EL (cell line): Measurements from ENCODE around the gene PRUNE2.

Experiments
- DNase-seq: peaks from one replicate; pipeline ENCODE4 v3.0.0-alpha.2; 2016

The PRUNE2 gene

DNA sequence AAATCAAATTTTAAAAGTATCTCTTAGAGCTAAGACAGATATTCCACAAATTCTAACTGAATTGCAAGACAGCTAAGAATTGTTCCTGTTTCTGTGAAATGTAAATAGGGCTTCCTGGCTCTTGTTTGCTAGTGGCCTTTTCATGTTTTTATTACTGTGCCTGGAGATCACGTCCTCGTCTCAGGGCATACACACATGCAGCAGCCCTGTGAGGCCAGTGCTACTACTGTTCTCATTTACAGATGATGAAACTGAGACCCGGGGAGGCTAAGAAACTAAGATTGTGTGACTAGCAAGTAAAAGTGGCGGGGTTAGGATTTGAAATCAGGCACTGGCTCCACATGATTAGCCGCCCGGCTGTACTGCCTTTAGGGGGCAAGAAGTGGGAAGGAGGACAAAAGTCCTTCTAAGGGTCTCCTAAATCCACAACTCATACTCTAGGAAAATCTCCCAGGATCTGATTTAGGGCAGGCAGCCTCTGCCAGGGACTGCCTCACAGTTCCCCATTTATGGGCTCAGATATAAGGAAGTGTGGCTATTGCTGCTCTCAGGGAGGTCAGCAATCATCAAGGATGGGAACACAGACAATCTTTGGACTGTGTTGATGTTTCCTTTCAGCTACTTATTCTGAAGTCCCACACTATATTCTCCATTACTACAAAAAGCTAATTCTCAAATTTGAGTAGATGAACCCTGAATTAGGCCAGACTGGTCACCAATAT is 7.9 kb downstream of the PRUNE2 start:
- no peak for DNase-seq

DNA sequence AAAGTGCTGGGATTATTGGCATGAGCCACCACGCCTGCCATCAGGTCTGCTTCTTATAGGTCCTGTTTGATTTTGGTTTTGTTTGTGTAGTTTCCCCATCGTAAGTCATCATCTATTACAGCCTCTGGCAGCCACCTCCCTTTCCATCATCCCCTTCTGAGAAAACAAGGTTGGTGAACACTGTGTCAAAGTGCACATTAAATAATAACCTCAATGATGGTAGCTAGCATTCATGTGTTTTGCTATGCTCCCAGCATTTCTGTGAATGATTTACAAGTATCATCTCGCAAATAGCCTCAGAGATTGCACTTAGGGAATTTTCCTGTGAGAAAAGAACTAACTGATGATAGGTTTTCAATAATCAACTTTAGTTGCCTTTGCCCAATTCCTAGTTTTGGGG is 9.9 kb downstream of the PRUNE2 start:
- no peak for DNase-seq

DNA sequence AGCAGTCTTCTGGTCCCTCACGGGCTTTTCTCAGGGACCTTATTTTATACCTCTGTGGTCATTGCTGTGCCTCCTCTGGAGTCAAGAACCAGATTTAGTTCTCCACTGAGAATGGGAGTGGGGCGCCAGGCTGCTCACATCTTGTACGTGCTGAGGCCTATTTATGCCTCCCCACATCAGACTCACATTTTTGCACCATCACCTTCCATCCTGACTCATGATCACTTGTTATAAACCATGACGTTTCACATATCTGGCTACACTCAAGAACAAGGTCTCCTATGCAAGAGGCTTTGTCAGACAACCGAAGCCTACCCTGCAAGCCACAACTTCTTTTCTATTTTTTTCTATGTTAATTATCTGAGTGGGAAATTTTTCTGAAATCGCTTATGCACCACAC is 10.7 kb downstream of the PRUNE2 start:
- DNase-seq: no peak

DNA sequence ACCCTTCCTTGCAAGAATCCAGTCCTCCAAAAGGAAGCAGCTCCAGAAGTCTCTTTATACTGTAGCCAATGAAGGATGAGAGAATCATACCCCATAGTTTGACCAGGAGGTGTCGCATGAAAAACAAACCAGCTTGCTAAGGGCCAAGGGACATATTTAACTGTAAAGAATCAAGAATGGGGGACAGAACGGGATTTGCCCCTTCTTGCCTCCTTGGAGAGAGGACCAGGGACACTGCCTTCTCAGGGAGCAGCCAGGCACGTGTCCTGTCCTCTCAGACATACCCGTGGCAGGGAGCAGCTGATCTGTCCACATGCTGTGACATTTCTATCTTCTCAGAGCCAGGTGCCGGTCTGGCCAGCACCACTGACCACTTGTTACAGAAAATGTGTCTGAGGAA is 11.7 kb downstream of the PRUNE2 start:
- no peak for DNase-seq

DNA sequence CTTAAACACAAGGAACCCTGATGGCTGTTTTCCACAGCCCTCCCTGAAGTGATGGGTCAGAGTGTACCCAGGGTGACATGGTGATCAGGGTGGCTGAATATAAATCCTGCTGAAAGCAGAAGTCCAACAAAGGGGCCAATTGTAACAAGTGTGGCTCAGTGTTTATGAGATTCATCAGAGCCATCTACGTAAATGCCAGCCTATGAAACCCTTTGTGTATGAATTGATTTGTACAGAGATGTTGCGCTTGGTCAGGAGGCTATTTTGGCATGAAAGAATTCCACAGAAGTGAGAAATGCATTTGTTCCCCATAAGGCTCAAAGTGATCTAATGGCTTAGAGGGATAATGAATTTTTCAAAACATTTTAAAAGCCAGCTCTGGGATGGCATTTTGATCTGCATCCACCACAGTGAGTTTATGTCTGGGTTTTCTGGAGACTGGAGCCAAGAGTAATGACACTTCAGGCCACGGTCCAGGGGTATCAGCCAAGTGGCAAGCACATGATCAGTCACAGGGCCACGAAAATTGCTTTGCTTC is 12.4 kb downstream of the PRUNE2 start:
- DNase-seq: no peak

DNA sequence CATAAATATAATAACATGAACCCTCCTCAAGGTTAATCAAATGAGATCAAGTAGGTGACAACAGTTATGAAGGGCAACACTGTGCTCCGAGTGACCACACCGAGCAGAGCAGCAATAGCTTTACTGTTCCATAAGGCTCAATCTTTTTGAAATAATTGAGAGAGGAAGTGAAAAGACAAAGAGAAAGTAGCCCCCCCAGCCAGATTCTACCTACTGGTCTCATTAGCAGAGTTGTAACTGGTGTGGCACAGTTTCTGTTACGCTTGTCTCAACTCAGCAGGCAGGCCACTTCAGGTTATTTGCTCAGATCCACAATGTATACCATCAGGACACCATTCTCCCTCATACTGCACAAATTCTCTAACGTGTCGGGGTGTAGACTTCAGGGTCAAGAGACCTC is 14.0 kb downstream of the PRUNE2 start:
- no peak for DNase-seq

DNA sequence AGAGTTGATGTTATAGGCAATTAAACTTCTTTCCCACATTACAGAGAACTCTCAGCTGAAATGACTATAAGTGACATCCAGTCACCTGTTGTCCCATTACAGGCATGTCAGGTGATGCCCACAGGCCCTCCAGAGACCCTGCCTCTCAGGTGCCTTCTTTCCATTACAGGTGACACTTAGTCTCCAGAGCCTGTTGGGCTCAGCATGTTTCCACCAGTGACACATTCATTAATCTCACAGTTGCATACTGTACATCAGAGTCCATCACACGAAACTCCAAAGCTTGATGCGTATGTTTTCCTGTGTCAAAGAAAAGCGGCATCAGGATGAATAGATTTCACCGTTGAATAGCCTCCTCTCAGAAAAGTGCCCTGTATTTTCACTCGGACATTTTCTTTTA is 14.6 kb downstream of the PRUNE2 start:
- no peak for DNase-seq

DNA sequence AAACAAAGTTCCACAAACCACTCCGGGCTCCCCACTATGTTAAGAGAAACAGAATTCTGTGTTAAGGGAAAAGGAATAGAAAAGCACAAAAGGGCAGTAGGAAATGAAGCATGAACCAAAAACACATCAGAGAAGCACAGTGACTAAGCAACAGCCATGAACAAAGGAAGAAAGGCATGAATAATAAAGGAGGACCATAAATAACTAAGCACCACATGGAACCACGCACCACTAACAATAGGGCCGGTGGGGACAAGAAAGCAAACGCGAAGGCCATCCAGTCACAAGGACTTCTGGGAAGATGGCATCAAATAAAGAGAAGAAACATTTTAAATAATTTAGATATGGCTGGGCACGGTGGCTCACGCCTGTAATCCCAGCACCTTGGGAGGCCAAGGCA is 18.0 kb downstream of the PRUNE2 start:
- DNase-seq: no peak

DNA sequence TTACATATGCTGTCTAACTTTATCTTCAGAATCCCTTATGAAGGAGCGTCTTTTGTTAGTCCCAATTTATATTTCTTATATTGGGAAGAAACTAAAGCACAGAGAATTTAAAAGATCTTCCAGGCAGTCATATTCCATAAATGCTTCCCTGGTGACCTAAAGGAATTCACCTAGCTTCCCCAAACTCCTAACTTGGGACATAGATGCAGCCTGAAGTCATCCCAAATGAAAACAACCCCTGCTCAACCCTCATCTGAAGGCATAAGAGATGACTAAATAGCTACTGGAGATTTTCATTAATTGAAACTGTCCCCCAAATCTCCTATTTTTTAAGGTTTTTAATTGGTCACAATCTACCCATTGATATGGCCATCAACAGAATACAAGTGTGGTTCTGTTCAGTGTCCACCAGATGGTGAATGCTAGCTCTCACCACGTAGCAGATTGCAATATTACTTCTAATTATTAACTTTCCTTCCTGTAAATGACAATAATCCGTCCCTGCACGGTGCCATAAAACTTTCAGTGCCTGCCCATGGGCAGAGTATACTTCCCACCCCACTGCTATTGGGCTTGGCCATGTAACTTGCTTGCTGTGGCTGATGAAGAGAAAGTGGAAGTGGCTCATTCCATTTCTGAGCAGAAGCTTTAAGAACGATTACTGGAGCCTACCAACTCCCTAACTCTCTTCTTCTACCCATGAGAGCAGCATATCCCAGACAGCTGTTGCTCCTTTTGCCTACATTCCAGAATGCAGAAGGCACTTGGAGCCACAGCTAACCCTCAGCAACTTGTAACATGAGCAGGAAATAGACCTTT is 18.7 kb downstream of the PRUNE2 start:
- peak; percentile 53 for DNase-seq

DNA sequence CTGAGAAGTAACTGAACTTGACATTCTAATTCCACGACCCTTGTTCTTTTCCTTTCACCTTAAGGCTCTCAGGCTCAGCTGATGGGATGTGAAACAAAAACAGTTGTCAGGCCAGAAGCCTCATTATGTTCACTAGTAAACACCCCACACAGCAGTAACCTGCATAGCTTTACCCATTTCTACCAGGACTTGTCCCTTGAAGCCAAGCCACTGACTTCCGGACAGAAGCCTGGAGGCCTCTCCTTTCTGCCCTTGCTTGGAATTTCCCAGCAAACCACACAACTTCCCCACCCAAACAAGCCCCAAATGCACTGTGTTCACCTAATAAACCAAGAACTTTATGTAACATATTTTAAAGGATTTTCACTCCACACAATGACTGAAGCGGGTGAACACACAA is 19.6 kb downstream of the PRUNE2 start:
- peak; percentile 31 for DNase-seq

DNA sequence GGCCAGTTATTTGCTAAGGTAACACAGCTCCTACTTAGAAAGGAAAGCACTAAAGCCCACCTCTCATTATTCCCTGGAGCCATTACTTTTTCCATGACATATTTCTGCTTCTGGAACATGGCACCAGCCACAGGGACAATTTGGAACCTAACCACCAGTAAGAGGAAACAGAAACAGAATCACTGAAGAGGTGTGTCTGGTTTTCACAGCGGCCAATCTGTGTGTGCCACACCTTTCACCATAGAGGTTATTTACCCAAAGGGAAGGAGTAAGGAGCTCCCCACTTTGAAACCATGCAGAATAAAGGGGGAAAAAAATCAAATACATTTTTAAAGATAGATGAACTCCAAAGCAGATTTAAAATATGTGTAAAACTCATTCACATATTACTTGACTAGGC is 21.1 kb downstream of the PRUNE2 start:
- DNase-seq: no peak

DNA sequence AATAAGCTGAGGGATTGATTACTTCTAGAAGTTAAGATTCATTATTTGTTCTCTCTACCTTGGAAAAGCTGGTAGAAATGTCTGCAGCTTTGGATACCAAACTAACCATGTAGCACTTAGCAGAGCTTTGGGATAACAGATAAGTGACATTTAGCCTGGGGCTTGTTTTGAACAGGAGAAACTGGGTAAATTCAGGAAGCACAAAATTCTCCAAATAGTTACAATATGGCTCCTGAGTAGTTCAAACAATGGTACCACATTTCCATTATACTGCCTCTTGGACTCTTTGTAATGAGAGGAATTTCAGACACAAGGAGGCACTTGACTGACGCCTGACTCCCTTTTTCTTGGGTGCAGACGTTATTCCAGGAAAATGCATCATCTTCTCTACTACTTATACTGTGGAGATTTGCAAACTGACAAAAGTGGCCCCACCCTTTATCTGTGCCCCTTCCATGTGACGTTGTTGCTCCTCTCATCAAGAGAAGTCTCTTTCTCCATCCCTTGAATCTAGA is 22.5 kb downstream of the PRUNE2 start:
- no peak for DNase-seq

DNA sequence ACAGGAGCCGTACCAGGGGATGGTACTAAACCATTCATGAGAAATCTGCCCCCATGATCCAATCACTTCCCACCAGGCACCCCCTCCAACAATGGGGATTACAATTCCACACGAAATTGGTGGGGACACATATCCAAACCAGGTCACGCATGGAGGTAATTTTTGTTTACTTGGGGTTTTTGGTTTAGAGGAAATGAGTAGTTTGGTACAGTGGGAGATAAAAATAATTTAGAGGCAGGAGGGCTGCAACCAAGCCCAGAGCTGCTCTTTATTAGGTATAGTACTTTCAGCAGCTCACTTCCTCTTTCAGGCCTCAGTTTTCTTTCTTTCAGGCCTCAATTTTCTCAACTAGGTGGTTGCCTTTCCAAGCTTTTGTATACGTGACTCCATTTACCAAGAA is 23.2 kb downstream of the PRUNE2 start:
- no peak for DNase-seq

DNA sequence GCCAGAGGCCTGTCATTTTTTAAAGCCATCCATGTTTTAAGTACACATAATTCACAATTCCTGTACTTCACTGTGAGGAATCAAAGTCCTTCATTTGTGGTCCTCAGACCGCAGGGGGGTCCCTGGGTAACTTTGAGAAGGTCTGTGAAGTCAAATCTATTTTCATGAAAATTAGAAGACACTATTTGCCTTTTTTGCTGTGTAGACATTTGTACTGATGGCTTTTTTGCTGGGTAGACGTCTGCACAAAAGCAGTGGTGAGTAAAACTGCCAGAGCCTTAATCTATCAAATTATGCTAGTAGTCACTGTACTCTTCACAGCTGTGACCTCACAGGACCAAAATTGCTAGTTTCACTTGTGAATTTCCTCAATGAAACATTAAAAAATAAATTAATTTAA is 25.7 kb downstream of the PRUNE2 start:
- DNase-seq: no peak

DNA sequence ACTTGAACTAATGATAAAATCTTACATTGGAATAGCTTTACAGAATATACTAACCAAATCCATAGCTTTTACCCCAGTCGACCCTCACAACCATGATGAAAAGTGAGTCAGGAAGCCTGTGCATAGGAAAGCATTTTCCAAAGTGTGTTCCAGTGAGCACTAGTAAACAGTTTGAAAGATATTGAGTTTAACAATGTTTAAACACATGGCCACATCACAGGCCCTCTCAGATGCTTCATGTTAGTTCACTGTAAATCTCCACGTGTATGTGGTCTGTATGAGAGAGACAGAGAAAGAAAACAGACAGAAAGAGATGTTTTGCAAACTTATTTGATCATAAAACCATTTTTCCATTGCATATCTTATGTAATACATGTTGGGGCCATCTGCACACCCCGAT is 27.0 kb downstream of the PRUNE2 start:
- no peak for DNase-seq

DNA sequence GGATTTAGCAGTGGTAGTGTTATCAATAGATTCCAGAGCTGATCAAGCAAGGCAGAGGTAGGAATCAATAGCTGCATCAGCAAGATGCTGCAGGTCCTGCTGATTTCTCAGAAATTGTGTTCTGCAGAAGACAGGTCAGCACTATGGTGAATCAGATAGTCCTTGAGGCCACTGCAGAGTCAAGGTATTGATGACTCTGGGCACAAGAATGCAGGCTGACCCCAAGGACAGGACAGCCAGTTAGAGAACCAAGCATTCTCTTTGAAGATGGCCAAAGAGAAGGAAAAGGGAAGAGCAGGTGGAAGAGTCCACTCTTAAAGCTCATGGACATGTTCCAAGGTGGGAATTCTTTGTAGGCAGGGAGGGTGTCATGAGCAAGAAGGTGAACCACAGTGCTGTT is 28.0 kb downstream of the PRUNE2 start:
- DNase-seq: peak; percentile 61

DNA sequence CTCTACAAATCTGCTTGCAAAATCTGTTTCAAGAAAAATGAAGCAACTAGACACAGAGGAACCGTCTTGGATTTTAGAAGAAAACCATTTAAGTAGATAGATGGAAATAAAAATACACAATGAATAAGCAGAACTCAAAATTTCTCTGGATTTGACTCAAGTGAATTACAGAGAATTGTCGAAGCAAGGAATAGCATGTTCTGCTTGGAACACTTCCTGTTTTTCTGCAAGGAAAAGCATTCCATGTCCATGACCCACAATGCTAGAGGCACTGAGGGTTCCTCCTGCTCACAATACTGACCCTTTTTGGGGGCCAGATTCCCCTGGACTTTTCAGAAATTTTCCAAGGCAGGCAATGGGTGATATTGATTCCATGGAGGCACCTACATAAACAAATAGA is 29.8 kb downstream of the PRUNE2 start:
- peak; percentile 50 for DNase-seq

DNA sequence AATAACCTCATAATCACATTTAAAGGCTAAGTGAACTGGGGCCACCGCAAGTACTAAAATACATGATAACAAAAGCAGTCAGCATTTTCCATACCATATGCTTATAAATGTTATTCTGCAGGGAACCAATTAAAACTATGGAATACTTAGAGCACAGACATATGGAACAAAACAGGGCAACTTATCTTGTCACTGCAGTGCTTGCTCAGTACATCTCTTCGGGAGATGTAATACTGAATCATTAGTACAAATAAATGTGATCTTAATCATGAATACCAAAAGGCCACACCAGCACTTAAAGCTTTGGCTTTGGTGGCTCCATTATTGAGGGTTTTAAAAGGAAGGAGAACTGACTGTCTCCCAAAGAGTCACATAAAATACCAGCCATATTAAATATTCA is 32.1 kb downstream of the PRUNE2 start:
- DNase-seq: peak; percentile 32

DNA sequence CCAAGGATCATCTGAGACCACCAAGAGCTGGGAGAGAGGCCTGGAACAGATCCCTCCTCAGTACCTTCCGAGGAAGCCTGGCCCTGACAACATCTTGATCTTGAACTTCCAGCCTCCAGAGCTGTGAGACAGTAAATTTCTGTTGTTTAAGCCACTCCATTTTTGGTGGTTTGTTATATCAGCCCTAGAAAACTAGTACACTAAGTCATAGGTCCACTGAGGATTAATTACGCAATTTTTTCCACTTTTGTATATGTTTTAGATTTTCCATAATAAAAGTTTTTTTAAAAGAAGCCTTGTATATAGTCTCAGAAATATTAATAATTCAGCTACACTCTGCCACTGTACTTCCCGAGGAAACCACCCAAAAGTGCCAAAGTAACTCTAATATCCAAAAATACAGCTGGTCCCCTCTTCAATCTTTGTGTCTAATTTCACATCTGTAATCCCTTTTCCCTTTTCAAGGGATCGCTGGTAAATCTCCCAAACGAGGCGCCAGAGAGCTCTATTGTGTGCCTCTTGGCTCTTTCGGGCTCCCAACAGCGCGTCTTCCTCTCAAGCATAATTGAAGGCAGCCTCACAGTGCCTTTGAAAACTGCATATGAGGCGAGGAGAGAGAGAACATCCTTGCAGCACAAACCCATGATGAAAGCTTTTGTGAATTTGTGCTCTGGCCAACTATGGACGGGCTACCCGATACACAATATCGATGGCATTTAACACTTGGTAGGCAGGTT is 32.7 kb downstream of the PRUNE2 start:
- peak; percentile 54 for DNase-seq

DNA sequence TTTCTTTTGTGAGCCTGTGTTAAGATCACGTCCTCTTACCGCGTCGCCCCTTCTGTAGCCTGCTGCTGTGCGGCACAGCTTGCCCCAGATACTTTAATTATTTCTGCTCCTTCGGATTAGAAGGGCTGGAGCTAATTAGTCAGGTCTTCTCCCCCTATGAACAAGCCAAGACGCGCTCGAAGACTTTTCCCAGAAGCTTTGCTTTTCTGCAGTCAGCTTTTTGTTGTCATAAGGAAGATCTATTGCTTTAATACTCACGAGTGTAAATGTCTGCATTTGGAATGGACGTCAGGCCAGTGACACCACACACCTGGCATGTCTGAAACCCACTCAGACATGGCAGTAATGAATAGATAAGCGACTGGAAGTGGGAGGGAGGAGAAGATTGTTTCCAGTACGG is 37.0 kb downstream of the PRUNE2 start:
- DNase-seq: no peak

DNA sequence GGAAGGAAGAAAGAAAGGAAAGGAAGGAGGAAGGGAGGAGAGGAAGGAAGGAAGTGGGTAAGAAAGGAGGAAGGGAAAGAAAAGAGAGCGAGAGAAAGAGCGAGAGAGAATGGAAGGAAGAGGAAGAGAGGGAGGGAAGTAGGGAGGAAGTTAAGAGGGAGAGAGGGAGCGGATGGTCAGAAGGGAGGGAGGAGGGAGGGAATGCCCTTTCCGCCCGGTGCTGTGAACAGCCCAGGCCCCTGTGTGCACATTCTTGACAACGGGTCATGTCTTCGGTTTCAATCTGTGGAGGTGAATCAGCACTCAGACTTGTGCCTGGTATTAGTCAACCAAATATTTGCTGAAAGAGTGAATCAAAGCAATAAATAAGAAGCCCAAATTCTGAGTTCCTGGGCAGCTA is 39.2 kb downstream of the PRUNE2 start:
- peak; percentile 98 for DNase-seq

DNA sequence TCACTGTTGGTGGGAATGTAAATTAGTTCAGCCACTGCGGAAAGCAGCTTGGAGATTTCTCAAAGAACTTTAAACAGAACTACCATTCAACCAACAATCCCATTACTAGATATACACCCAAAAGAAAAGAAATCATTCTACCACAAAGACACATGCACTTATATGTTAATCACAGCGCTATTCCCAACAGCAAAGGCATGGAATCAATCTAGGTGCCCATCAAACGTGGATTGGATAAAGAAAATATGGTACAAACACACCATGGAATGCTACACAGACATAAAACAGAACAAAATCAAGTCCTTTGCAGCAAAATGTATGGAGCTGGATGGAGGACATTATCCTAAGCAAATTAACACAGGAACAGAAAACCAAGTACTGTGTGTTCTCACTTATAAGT is 42.1 kb downstream of the PRUNE2 start:
- no peak for DNase-seq

DNA sequence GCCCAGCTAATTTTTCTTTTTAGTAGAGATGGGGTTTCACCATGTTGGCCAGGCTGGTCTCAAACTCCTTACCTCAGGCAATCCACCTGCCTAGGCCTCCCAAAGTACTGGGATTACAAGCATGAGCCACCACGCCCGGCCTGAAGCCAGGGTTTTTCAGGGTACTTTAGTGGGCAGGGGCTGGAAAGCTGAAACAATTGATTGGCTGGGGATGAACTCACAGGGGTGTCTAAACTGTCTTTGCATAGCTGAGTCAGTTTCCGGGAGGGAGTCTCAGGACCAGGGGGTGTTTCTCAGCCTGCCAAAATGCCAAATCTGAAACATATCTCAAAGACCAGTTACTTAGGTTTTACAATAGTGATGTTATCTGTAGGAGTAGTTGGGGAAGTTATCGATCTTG is 46.1 kb downstream of the PRUNE2 start:
- DNase-seq: peak; percentile 21
